ENCODE results near the gene RAD18.

- TF ChIP-seq CTCF (IDR thresholded peaks at IDR 0.05 in 8 of 11, conservative IDR thresholded peaks at IDR 0.05 in 3 of 11) (no peak), POLR2AphosphoS5 (IDR thresholded peaks at IDR 0.05) (no peak)
Observed at GRCh38 chr3:8870134-8870533, 93.1 kb downstream of the RAD18 start.

All from spleen (tissue), 7 donors.